GM18498 (cell line): ENCODE results near the gene SPATA3.
"Not testable (repeated sequence)": the region's sequence is repeated elsewhere in the genome, so short reads cannot be mapped to it uniquely, and the experiment has no call there.

ENCODE experiments used
- ATAC-seq: cut with Tn5 transposase; IDR thresholded peaks from one replicate; pipeline ENCODE4 v1.9.1; 2021; ENCODE audit warnings: mild to moderate bottlenecking, moderate library complexity; ENCODE audit not compliant: unreplicated experiment

The SPATA3 gene

GRCh38 chr2:230968314-230968713 lies 27.6 kb upstream of the SPATA3 start:
- ATAC-seq = not testable (repeated sequence)

- no peak for ATAC-seq
These were observed 26.8 kb upstream of the SPATA3 start for GRCh38 chr2:230968921-230969658.

- no peak for ATAC-seq
These were observed 26.3 kb upstream of the SPATA3 start for GRCh38 chr2:230969659-230970015.

- ATAC-seq = no peak
These were observed 23.9 kb upstream of the SPATA3 start for GRCh38 chr2:230972046-230972445.

GRCh38 chr2:230974096-230974913 lies 21.6 kb upstream of the SPATA3 start:
- peak; percentile 86 for ATAC-seq

DNA sequence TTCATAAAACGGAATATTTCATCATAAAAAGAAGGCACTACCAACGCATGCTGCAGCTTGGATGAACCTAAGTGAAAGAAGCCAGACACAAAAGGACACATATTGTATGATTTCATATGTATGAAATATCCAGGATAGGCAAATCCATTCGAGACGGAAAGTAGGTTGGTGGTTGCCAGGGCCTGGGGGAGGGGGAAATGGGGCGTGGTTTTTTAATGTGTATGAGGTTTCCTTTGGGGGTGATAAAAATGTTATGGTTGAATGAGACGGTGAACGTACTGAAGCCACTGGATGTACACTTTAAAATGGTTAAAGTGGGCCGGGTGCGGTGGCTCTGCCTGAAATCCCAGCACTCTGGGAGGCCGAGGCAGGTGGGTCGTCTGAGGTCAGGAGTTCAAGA lies 20.0 kb upstream of the SPATA3 start:
- no peak for ATAC-seq

GRCh38 chr2:230976671-230977171 lies 19.2 kb upstream of the SPATA3 start:
- peak; percentile 42 for ATAC-seq

DNA sequence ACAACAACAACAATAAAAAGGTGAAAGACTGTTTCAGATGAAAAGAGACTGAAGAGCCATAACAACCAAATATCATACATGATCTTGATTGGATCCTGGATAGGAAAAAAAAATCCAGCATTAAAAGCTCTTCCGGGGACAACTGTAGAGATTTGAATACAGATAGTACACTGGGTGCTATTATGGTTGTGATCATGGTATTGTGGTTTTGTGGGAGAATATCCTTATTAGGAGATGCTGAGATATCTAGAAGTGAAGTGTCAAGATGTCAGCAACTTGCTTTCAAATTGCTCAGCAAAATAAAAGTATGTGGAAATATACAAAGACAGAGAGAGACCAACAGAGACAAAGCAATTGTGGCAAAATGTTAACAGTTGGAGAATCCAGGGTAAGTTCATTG lies 15.5 kb upstream of the SPATA3 start:
- no peak for ATAC-seq

GRCh38 chr2:230981704-230982103 lies 14.2 kb upstream of the SPATA3 start:
- ATAC-seq = no peak

DNA sequence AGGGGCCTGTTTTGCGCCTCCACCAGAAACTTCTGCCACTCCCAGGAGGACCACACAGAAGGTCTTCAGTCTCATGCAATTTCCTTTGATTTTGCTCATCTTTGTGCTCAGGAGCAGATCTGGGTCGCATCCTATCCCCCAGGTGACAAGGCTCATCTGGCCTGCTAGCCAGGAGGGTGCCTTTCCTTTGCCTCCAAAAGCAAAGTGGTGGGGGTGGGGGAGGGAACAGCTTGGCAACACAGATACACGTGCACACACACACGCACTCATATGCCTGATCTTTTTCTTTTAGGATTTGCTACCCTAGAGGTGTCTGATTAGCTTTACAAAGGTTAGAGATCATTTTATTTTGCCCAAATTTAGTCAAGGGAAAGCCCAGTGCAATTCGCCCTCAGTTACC lies 13.8 kb upstream of the SPATA3 start:
- ATAC-seq = no peak

DNA sequence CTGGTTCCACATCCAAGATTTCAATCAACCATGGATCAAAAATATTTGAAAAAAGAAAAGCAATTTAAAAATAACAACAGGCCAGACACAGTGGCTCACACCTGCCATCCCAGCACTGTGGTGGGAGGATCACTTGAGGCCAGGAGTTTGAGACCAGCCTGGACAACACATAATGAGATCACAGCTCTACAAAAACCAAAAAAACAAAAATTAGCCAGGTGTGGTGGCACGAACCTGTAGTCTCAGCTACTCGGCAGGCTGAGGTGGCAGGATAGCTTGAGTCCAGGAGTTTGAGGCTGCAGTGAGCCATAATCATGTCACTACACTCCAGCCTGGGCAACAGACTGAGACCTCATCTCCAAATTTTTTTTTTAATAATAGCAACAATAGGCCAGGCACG lies 13.4 kb upstream of the SPATA3 start:
- no peak for ATAC-seq

GRCh38 chr2:230983566-230983965 lies 12.4 kb upstream of the SPATA3 start:
- ATAC-seq = no peak

GRCh38 chr2:230984393-230985220 lies 11.3 kb upstream of the SPATA3 start:
- ATAC-seq = peak; percentile 69

- ATAC-seq = no peak
These were observed 10.2 kb upstream of the SPATA3 start for GRCh38 chr2:230985519-230986231.

DNA sequence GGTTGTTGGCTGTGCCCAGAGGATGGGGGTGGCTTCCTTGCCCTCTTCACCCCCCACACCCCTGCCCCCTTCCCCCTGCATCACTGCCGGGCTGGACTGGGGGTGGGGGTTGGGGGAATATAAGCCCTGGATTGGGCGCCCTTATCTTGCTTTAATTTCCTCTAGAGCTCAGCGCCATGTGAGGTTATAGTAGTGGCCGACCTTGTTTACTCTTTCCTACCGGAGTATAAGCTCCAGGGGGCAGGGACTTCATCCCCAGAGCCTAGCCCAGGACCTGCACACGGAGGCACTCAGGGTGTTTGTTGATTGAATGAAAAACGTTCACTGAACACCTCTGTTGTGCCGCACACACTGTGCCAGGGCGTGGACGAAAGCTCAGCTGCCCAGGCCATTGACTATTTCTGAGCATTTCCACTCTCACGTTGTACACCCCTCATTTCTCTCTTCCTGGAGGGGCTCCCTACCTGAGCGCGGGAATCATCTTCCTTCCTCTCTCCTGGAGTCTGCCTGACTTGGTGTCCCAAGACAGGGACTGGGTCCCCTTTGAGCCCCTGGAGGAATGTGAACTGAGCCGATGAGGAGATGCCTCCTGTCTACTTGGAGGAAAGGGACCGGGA lies 9.3 kb upstream of the SPATA3 start:
- no peak for ATAC-seq

- no peak for ATAC-seq
These were observed 8.5 kb upstream of the SPATA3 start for GRCh38 chr2:230987137-230988020.

DNA sequence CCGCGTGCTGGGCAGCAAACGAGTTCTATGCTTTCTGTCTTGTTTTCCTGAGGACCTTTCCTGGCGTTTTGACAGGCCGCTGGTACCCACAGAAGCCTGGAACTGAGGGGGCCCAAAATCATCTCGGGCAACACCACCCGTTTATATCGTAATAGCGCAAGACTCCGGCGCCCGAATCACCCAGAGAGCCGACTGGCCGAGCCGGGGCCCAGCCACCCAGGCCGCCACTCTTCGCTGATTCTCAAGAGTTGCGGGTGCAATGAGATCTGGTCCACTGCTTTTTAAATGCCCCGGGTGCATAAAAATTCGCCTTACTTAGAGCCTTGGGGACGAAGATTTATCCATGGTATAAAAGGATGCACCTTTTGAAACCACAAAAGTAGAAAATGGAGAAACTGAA lies 6.2 kb upstream of the SPATA3 start:
- no peak for ATAC-seq

DNA sequence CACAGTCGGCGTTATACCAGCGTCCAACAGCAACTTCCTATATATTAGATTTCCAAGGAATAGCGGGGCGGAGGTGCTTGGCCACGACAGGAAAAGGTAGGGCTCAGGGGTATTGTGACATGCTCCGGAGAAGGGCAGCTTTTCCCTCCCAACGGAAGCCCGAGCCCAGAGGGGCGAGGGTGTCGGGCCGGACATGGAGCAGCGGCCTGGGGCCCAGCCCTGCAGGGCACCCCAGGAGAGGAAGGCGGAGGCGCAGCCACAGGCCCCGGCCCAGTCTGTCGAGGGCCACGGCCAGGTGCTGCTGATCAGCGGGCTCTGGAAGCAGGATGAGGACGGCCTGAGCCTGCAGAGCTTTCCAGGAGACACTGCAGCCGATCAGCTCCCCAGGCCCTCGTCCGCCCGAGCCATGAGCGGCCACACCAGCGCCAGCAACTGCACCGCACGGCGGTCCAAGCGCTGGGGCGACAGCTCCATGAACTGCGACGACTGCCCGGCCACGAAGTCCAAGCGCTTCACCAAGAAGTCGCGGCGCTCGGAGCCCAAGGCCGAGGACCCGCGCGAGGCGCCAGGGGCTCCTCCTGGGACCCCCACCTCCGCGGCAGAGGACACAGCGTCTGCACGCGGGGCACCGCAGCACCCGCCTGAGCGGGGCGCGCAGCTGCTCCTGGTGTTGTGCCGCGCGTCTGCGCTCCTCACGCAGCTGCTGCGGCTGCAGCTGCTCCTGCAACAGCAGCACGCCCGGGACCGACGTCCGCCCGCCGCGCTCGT lies 5.6 kb upstream of the SPATA3 start:
- ATAC-seq = no peak

DNA sequence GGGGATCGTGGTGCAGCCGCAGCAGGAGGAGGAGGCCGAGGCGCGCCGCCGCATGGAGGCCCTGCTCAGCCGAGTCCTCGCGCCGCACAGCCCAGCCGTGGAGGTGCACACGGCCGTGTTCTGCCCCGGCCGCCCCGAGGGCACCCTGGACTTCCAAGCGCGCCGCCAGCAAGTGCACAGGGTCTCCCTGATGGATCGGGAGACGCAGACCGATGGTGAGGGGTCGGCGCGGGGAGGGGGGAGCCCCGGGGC lies 5.1 kb upstream of the SPATA3 start:
- no peak for ATAC-seq
